ENCODE data around the gene CEP164. TPM values are rescaled to one million over a fixed set of nuclear protein-coding genes. Genes with fewer than 3 reads are reported as not detected.

Gene CEP164
- 13.3 and 24.0 TPM in 2 replicates for total RNA-seq (2014; rRNA removed; shearing (Covaris generic); ENCODE audit: low replicate concordance)

GRCh38 chr11:117327567-117328374 is at the start of gene CEP164:
TSS of gene CEP164 (plus strand) at chr11:117327854. CDS start at chr11:117338587, 10,733 bp downstream.
- peak within 1 kb of the TSS; percentile 81 for H3K4me3 ChIP-seq (ENCODE audit: low read length)
- peaks cover 12% of the 10 kb centered on the region for H3K79me2 ChIP-seq (ENCODE audit: low read length)
- H3K9ac ChIP-seq (ENCODE audit: low read length): peak within 1 kb of the TSS; percentile 79
- H3K9me2 ChIP-seq (replicated peaks; ENCODE audit: insufficient read depth, low read length): no peaks in the 10 kb centered on the region
- peaks cover 12% of the 10 kb centered on the region for H3K4me1 ChIP-seq (ENCODE audit: low read length)
- H3K27ac ChIP-seq (ENCODE audit: low read length): peak within 1 kb of the TSS; percentile 55
- no peaks in the 10 kb centered on the region for H4K20me1 ChIP-seq (ENCODE audit: insufficient read depth, low read depth, low read length)
- H3K36me3 ChIP-seq (ENCODE audit: insufficient read depth, low read length): no peaks in the 10 kb centered on the region
- no peaks in the 10 kb centered on the region for H3K9me3 ChIP-seq (ENCODE audit: low read length)
- peak; percentile 95 for DNase-seq
- no peak within 1 kb of the TSS; the same call in 1 of the 2 replicates for H2AFZ ChIP-seq (ENCODE audit: low read length)
- H3K4me2 ChIP-seq (ENCODE audit: low read depth, low read length, poor library complexity, severe bottlenecking): peak within 1 kb of the TSS; percentile 72
- H3K27me3 ChIP-seq (ENCODE audit: low read length): no peaks in the 10 kb centered on the region

GRCh38 chr11:117278347-117278746 is 49.3 kb upstream of the CEP164 start:
- Histone ChIP-seq H3K27ac (ENCODE audit: low read length) (no peak overlapping the region), H3K4me2 (ENCODE audit: low read depth, low read length, poor library complexity, severe bottlenecking) (no peak overlapping the region), H4K20me1 (ENCODE audit: insufficient read depth, low read depth, low read length) (no peaks in the 10 kb centered on the region), H3K79me2 (ENCODE audit: low read length) (no peaks in the 10 kb centered on the region), H3K36me3 (ENCODE audit: insufficient read depth, low read length) (no peaks in the 10 kb centered on the region), H3K9ac (ENCODE audit: low read length) (no peak overlapping the region), H3K4me1 (ENCODE audit: low read length) (no peaks in the 10 kb centered on the region), H3K9me3 (ENCODE audit: low read length) (no peaks in the 10 kb centered on the region), H3K9me2 (replicated peaks; ENCODE audit: insufficient read depth, low read length) (no peaks in the 10 kb centered on the region), H3K27me3 (ENCODE audit: low read length) (no peaks in the 10 kb centered on the region), H2AFZ (ENCODE audit: low read length) (no peak overlapping the region), H3K4me3 (ENCODE audit: low read length) (no peak overlapping the region)
- no peak for DNase-seq

- Histone ChIP-seq H4K20me1 (ENCODE audit: insufficient read depth, low read depth, low read length) (no peaks in the 10 kb centered on the region), H3K27ac (ENCODE audit: low read length) (no peak overlapping the region), H3K9ac (ENCODE audit: low read length) (no peak overlapping the region), H3K4me2 (ENCODE audit: low read depth, low read length, poor library complexity, severe bottlenecking) (no peak overlapping the region), H3K36me3 (ENCODE audit: insufficient read depth, low read length) (no peaks in the 10 kb centered on the region), H3K79me2 (ENCODE audit: low read length) (no peaks in the 10 kb centered on the region), H3K4me3 (ENCODE audit: low read length) (no peak overlapping the region), H3K27me3 (ENCODE audit: low read length) (no peaks in the 10 kb centered on the region), H2AFZ (ENCODE audit: low read length) (no peak overlapping the region), H3K9me3 (ENCODE audit: low read length) (no peaks in the 10 kb centered on the region), H3K9me2 (replicated peaks; ENCODE audit: insufficient read depth, low read length) (no peaks in the 10 kb centered on the region), H3K4me1 (ENCODE audit: low read length) (no peaks in the 10 kb centered on the region)
- DNase-seq: no peak
Observed at GRCh38 chr11:117279711-117280376, 47.8 kb upstream of the CEP164 start.

GRCh38 chr11:117281159-117281558 is 46.5 kb upstream of the CEP164 start:
- Histone ChIP-seq H3K27me3 (ENCODE audit: low read length) (no peaks in the 10 kb centered on the region), H3K4me1 (ENCODE audit: low read length) (no peaks in the 10 kb centered on the region), H3K79me2 (ENCODE audit: low read length) (no peaks in the 10 kb centered on the region), H3K36me3 (ENCODE audit: insufficient read depth, low read length) (no peaks in the 10 kb centered on the region), H3K27ac (ENCODE audit: low read length) (no peak overlapping the region), H3K9me2 (replicated peaks; ENCODE audit: insufficient read depth, low read length) (no peaks in the 10 kb centered on the region), H4K20me1 (ENCODE audit: insufficient read depth, low read depth, low read length) (no peaks in the 10 kb centered on the region), H3K9me3 (ENCODE audit: low read length) (no peaks in the 10 kb centered on the region), H3K4me2 (ENCODE audit: low read depth, low read length, poor library complexity, severe bottlenecking) (no peak overlapping the region), H3K4me3 (ENCODE audit: low read length) (no peak overlapping the region), H3K9ac (ENCODE audit: low read length) (no peak overlapping the region), H2AFZ (ENCODE audit: low read length) (no peak overlapping the region)
- DNase-seq: no peak

GRCh38 chr11:117281869-117282268 is 45.8 kb upstream of the CEP164 start:
- Histone ChIP-seq H3K79me2 (ENCODE audit: low read length) (no peaks in the 10 kb centered on the region), H3K4me3 (ENCODE audit: low read length) (no peak overlapping the region), H2AFZ (ENCODE audit: low read length) (no peak overlapping the region), H3K9ac (ENCODE audit: low read length) (no peak overlapping the region), H3K9me3 (ENCODE audit: low read length) (no peaks in the 10 kb centered on the region), H3K27me3 (ENCODE audit: low read length) (no peaks in the 10 kb centered on the region), H3K27ac (ENCODE audit: low read length) (no peak overlapping the region), H3K9me2 (replicated peaks; ENCODE audit: insufficient read depth, low read length) (no peaks in the 10 kb centered on the region), H3K36me3 (ENCODE audit: insufficient read depth, low read length) (no peaks in the 10 kb centered on the region), H3K4me1 (ENCODE audit: low read length) (no peaks in the 10 kb centered on the region), H3K4me2 (ENCODE audit: low read depth, low read length, poor library complexity, severe bottlenecking) (no peak overlapping the region), H4K20me1 (ENCODE audit: insufficient read depth, low read depth, low read length) (no peaks in the 10 kb centered on the region)
- no peak for DNase-seq

GRCh38 chr11:117282956-117283355 is 44.7 kb upstream of the CEP164 start:
- Histone ChIP-seq H3K9ac (ENCODE audit: low read length) (no peak overlapping the region), H3K4me1 (ENCODE audit: low read length) (no peaks in the 10 kb centered on the region), H3K36me3 (ENCODE audit: insufficient read depth, low read length) (no peaks in the 10 kb centered on the region), H2AFZ (ENCODE audit: low read length) (no peak overlapping the region), H3K9me3 (ENCODE audit: low read length) (no peaks in the 10 kb centered on the region), H3K9me2 (replicated peaks; ENCODE audit: insufficient read depth, low read length) (no peaks in the 10 kb centered on the region), H3K79me2 (ENCODE audit: low read length) (no peaks in the 10 kb centered on the region), H4K20me1 (ENCODE audit: insufficient read depth, low read depth, low read length) (no peaks in the 10 kb centered on the region), H3K27me3 (ENCODE audit: low read length) (no peaks in the 10 kb centered on the region), H3K27ac (ENCODE audit: low read length) (no peak overlapping the region), H3K4me3 (ENCODE audit: low read length) (no peak overlapping the region), H3K4me2 (ENCODE audit: low read depth, low read length, poor library complexity, severe bottlenecking) (no peak overlapping the region)
- DNase-seq: no peak

- Histone ChIP-seq H3K4me2 (ENCODE audit: low read depth, low read length, poor library complexity, severe bottlenecking) (no peak overlapping the region), H3K27ac (ENCODE audit: low read length) (no peak overlapping the region), H3K9me3 (ENCODE audit: low read length) (no peaks in the 10 kb centered on the region), H2AFZ (ENCODE audit: low read length) (no peak overlapping the region), H3K36me3 (ENCODE audit: insufficient read depth, low read length) (no peaks in the 10 kb centered on the region), H3K4me3 (ENCODE audit: low read length) (no peak overlapping the region), H3K27me3 (ENCODE audit: low read length) (no peaks in the 10 kb centered on the region), H3K79me2 (ENCODE audit: low read length) (no peaks in the 10 kb centered on the region), H3K4me1 (ENCODE audit: low read length) (no peaks in the 10 kb centered on the region), H3K9me2 (replicated peaks; ENCODE audit: insufficient read depth, low read length) (no peaks in the 10 kb centered on the region), H3K9ac (ENCODE audit: low read length) (no peak overlapping the region), H4K20me1 (ENCODE audit: insufficient read depth, low read depth, low read length) (no peaks in the 10 kb centered on the region)
- no peak for DNase-seq
Observed at GRCh38 chr11:117284053-117284452, 43.6 kb upstream of the CEP164 start.

- H3K9ac ChIP-seq (ENCODE audit: low read length): no peak overlapping the region
- no peak overlapping the region for H2AFZ ChIP-seq (ENCODE audit: low read length)
- no peaks in the 10 kb centered on the region for H4K20me1 ChIP-seq (ENCODE audit: insufficient read depth, low read depth, low read length)
- H3K9me2 ChIP-seq (replicated peaks; ENCODE audit: insufficient read depth, low read length): no peaks in the 10 kb centered on the region
- no peak for DNase-seq
- no peak overlapping the region for H3K4me3 ChIP-seq (ENCODE audit: low read length)
- H3K27me3 ChIP-seq (ENCODE audit: low read length): no peaks in the 10 kb centered on the region
- H3K36me3 ChIP-seq (ENCODE audit: insufficient read depth, low read length): no peaks in the 10 kb centered on the region
- H3K4me2 ChIP-seq (ENCODE audit: low read depth, low read length, poor library complexity, severe bottlenecking): no peak overlapping the region
- H3K4me1 ChIP-seq (ENCODE audit: low read length): no peaks in the 10 kb centered on the region
- no peaks in the 10 kb centered on the region for H3K9me3 ChIP-seq (ENCODE audit: low read length)
- no peaks in the 10 kb centered on the region for H3K79me2 ChIP-seq (ENCODE audit: low read length)
- H3K27ac ChIP-seq (ENCODE audit: low read length): no peak overlapping the region
Observed at GRCh38 chr11:117286588-117286987, 41.1 kb upstream of the CEP164 start.
